Hematopoietic multipotent progenitor cell treated with erythropoietin and hydrocortisone succinate and interleukin-3 and kit ligand, for 15 days (in vitro differentiated cells): ENCODE data around the gene ATP5F1D.

ENCODE experiments used
- DNase-seq: peaks from one replicate; pipeline ENCODE4 v3.0.0-alpha.2; 2015; ENCODE audit warnings: low spot score

Gene ATP5F1D

GRCh38 chr19:1220976-1221903 is 20.3 kb upstream of the ATP5F1D start:
- no peak for DNase-seq

- DNase-seq = no peak
Observed at GRCh38 chr19:1221904-1222255, 19.7 kb upstream of the ATP5F1D start.

DNA sequence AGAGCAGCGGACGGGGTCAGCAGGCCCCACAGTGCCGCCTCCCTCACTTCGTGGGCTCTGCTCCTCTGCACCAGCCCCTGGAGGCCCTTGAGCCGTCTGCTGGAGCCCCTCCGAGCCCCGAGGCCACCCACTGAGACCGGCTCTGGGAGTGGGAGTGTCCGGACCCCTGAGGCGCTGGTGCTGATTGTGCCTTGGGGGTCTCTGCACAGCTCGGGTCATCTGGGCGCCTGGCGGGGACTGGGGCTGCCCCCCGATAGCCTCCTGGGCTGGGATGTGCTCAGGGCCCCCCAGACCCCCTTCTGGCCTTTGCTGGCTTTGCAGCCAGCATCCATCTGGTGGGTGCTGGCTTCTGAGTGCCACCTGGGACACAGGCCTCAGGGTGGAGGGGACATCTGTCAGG is 19.2 kb upstream of the ATP5F1D start:
- no peak for DNase-seq

DNA sequence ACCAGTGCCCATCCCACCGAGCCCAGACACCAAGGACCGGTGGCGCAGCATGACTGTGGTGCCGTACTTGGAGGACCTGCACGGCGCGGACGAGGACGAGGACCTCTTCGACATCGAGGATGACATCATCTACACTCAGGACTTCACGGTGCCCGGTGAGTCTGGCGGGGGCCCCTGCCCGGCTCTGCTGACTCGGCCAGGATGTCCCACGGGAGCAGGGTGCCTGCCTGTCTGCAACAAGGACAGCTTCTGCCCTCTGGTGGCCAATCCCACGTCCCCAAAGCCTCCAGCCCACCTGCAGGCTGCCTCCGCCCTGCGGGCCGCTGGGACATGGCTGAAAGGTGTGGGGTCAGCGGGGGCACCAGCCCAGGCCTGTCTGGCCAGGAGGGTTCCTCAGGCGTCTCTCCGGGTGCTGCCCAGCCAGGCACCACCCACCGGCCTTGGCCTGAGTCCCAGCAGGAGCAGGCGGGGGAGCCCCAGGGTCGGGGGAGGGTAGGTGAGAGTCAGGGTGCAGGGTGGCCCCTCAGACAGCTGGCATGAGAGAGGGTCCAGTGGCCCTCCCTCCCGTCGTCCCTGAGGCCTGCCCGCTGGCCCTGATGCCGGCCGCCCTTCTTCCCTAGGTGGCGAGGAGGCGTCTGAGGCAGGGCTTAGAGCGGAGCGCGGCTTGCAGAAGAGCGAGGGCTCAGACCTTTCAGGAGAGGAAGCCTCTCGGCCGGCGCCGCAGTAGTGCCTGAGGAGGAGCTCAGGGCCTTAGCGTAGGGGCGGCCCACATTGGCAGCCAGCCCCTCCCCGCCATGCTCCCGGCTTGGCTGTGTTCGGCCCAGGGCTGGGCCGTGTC is 18.3 kb upstream of the ATP5F1D start:
- DNase-seq = peak; percentile 48

- DNase-seq = no peak
Observed at GRCh38 chr19:1224047-1224825, 17.3 kb upstream of the ATP5F1D start.

- DNase-seq = no peak
Observed at GRCh38 chr19:1224847-1225246, 16.7 kb upstream of the ATP5F1D start.

DNA sequence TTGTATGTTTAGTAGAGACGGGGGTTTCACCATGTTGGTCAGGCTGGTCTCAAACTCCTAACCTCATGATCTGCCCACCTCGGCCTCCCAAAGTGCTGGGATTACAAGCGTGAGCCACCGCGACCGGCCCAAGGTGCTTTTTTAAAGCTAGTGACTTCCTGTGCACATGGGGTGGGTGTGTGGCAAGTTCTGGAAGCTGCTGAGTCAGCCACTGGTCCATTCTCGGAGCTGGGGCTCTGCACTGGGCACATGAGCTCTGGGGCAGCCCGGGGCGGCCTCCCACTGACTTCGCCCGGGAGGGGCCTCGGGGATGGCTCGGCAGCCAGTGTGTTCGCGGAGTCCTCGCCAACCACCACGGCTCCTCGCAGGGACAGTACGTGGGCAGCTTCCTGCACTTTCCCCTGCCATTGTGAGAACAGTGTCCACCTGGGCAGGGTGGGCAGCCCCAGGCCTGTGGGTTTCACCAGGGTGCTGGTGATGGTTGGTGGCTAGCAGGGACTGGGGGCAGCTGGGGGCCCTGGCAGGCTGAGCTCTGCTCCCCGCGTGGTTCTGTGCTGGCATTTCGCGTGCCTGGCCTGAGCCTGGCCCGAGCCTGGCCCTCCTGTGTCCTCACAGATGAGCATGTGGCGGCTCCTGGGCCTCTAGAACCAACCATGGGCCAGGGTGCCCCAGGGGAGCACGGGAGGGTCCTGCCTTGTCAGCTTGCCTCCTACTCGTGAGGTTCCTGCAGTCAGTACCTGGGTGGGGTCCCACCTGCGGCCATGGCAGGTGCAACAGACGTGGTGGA is 15.9 kb upstream of the ATP5F1D start:
- no peak for DNase-seq

GRCh38 chr19:1226227-1226518 is 15.4 kb upstream of the ATP5F1D start:
- DNase-seq = no peak

DNA sequence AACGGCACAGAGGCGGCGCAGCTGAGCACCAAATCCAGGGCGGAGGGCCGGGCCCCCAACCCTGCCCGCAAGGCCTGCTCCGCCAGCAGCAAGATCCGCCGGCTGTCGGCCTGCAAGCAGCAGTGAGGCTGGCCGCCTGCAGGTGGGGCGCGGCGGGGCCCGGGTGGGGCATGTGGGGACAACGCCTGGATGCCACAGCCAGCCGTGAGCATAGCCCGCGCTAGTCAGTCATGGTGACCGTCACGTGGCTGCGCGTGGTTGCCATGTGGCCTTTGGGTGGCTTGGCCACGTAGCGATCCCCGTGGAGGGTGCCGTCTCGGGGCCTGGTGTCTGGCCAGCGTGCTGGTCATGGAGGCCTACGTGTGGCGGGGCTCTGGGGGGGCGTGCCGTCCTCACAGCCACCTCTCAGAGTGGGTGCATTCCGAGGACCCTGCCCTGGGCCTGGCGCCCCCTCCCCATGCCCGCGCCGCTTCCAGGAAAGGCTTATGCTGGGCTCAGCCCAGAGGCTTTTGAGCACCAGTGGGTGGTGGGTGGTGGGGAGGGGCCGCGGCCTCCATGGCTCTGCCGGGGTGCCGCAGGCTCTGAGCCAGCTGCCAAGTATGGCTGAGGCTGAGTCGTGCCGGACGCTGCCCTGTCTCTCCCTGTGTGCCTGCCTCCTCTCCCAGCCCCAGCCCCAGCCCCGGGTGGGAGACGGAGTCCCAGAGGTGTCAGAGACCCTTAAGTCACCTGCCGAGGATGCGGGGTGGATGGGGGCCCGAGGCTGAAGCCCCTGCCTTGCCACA is 14.8 kb upstream of the ATP5F1D start:
- no peak for DNase-seq

GRCh38 chr19:1227304-1228054 is 14.1 kb upstream of the ATP5F1D start:
- DNase-seq = no peak

DNA sequence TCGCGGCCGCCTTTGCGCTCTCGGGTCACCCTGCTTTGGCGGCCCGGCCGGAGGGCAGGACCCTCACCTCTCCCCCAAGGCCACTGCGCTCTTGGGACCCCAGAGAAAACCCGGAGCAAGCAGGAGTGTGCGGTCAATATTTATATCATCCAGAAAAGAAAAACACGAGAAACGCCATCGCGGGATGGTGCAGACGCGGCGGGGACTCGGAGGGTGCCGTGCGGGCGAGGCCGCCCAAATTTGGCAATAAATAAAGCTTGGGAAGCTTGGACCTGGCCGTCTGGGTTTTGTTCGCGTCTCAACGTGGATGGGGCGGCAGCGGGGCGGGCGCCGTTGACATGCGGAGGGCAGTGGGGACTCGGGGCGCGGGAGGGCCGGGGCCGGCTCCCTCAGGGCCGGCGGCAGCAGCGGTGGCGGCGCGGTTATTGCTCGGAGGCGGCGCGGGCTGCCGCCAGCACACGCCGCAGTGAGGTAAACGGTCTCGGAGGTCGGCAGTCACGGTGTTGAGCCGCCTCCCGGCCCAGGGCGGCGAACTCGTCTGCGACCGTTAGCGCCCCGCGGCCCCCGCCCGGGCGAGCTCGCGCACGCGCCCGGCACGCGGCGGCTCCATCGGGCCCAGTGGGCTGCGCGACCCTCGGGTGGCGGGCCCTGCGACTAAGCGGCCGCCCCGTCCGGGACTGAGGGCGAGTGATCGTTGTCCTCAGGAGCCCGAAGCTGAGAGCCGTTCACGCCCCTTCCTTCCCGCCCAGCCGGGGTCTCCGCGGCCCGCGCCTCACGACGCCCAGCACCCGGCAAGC is 13.2 kb upstream of the ATP5F1D start:
- DNase-seq = no peak

- no peak for DNase-seq
Observed at GRCh38 chr19:1229056-1229923, 12.3 kb upstream of the ATP5F1D start.

- DNase-seq = no peak
Observed at GRCh38 chr19:1229924-1230782, 11.4 kb upstream of the ATP5F1D start.

GRCh38 chr19:1230783-1231489 is 10.6 kb upstream of the ATP5F1D start:
- DNase-seq = no peak

GRCh38 chr19:1231729-1232637 is 9.6 kb upstream of the ATP5F1D start:
- DNase-seq = no peak

DNA sequence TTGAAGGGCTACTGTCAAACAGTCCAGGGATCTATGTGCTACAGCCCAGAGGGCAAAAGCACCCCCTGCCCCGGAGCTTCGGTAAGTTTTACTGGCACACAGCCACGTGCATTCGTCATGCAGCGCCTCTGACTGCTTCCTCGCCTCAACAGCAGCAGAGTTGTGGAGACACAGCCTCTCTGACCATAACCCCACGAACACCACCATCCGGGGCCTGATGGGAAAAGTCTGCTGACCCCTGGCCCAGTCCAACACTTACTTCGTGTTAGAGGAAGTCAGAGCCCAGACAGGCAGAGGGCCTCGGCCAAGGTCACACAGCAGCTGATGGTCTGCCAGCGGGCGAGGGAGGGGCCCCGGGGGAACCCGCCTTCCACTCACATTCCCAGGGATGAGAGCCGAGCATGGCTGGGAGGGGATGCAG is 8.9 kb upstream of the ATP5F1D start:
- peak; percentile 30 for DNase-seq
